GM12892 (cell line): ENCODE results near the gene GP5.

ENCODE experiments used
- POLR2A ChIP-seq: IDR thresholded peaks from 2 replicates; pipeline ENCODE4 v1.6.1; 2011; ENCODE audit warnings: low read depth, low read length, control low read depth
- POLR2AphosphoS5 ChIP-seq: IDR thresholded peaks from 2 replicates; pipeline ENCODE4 v1.6.1; 2011; ENCODE audit warnings: low read depth, low read length, control low read depth
- TAF1 ChIP-seq: IDR thresholded peaks from 2 replicates; pipeline ENCODE4 v1.6.1; 2011; ENCODE audit warnings: low read depth, mild to moderate bottlenecking, control low read depth, low read length, borderline replicate concordance

DNA sequence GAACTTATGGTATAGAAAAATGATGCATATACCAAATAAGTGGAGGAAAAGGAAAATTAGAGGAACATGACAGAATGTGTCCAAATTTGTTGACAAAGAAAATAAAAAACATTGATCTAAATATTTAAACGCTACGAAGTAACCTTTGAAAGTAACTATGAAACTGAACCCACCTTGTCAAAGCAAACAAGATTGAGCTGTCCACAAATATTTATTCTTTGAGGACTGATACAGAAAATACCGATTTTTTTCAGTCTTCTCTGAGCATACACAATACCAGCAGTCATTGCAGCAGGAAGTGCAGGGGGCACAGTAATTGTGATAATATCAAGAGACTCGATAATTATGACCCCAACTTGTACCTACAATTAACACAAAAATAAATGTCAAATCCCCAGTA is 47.7 kb upstream of the GP5 start:
- TF ChIP-seq POLR2AphosphoS5 (no peak), TAF1 (no peak), POLR2A (no peak)
